ENCODE data around the gene ARMC12. TPM values are rescaled to one million over a fixed set of nuclear protein-coding genes. Genes with fewer than 3 reads are reported as not detected.

ARMC12 gene
- total and polyA plus RNA-seq, 2 of the 13 experiments (the other 11 are each of a cell fraction or from before 2014, with no cell fraction given), result 1.3 TPM; not detected in 1

DNA sequence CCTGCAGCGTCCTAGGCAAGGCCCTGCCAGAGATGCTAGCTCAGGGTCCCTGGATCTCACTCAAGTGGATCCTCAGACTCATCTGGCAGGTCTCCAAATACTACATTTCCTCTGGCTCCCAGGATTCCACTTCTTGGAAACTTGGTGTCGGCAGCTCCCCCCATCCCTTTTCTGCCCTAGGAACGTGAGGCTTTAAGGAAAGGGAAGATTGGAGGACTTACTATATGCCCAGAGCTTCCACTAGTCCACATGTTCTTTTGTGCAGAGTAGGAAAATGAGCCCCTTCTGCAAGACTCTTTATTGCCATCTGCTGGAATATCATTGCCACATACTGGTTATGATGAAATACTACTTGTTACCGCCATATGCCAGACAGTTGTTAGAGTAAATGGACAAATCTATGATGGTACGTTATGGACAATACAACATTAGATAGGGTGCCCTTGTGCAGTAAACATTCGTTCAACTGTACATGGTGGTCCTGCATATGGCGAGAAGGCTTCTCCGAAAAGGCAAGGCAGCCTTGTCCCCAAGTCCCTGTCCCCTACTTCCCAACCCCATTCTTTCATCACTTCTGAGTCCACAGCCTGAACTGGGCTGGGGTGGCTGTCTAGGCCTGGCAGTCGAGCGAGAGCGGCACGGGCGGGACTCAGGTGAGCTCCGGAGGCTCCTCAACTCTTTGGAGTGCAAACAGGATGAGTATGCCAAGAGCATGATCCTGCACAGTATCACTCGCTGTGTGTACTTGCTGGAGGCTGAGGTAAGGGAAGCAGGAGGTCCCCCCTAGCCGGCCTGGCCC, 780 bp downstream of the ARMC12 start (continued):
- 0 out of 2 replicates have a peak, but pooled peaks have one; percentile 40 for TF ChIP-seq ZSCAN31 (CRISPR knock-in tag; IDR thresholded peaks at IDR 0.05; ENCODE audit: low read depth)
- no peak for TF ChIP-seq ZNF446 (CRISPR knock-in tag; IDR thresholded peaks at IDR 0.05)
- TF ChIP-seq, protein P1, sequence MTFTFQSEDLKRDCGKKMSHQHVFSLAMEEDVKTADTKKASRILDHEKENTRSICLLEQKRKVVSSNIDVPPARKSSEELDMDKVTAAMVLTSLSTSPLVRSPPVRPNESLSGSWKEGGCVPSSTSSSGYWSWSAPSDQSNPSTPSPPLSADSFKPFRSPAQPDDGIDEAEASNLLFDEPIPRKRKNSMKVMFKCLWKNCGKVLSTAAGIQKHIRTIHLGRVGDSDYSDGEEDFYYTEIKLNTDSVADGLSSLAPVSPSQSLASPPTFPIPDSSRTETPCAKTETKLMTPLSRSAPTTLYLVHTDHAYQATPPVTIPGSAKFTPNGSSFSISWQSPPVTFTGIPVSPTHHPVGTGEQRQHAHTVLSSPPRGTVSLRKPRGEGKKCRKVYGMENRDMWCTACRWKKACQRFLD (CRISPR knock-in tag; IDR thresholded peaks at IDR 0.05; ENCODE audit: borderline replicate concordance), result no peak
- TF ChIP-seq ZFP36 (IDR thresholded peaks at IDR 0.05; ENCODE audit: borderline replicate concordance, low read depth, low read length, partially characterized antibody), result no peak
- TF ChIP-seq, protein P2, sequence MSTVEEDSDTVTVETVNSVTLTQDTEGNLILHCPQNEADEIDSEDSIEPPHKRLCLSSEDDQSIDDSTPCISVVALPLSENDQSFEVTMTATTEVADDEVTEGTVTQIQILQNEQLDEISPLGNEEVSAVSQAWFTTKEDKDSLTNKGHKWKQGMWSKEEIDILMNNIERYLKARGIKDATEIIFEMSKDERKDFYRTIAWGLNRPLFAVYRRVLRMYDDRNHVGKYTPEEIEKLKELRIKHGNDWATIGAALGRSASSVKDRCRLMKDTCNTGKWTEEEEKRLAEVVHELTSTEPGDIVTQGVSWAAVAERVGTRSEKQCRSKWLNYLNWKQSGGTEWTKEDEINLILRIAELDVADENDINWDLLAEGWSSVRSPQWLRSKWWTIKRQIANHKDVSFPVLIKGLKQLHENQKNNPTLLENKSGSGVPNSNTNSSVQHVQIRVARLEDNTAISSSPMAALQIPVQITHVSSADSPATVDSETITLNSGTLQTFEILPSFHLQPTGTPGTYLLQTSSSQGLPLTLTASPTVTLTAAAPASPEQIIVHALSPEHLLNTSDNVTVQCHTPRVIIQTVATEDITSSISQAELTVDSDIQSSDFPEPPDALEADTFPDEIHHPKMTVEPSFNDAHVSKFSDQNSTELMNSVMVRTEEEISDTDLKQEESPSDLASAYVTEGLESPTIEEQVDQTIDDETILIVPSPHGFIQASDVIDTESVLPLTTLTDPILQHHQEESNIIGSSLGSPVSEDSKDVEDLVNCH (CRISPR knock-in tag; IDR thresholded peaks at IDR 0.05), result no peak
- TF ChIP-seq ZNF354B (CRISPR knock-in tag; IDR thresholded peaks at IDR 0.05), result 0 out of 2 replicates have a peak, but pooled peaks have one; percentile 81
- no peak for TF ChIP-seq SMAD9 (CRISPR knock-in tag; IDR thresholded peaks at IDR 0.05)
- TF ChIP-seq, protein P3, sequence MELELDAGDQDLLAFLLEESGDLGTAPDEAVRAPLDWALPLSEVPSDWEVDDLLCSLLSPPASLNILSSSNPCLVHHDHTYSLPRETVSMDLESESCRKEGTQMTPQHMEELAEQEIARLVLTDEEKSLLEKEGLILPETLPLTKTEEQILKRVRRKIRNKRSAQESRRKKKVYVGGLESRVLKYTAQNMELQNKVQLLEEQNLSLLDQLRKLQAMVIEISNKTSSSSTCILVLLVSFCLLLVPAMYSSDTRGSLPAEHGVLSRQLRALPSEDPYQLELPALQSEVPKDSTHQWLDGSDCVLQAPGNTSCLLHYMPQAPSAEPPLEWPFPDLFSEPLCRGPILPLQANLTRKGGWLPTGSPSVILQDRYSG (CRISPR knock-in tag; IDR thresholded peaks at IDR 0.05), result no peak
- no peak for TF ChIP-seq BHLHE40 (IDR thresholded peaks at IDR 0.05; ENCODE audit: low read length)
- TF ChIP-seq ZNF44 (CRISPR knock-in tag; IDR thresholded peaks at IDR 0.05), result no peak
- no peak for TF ChIP-seq ZNF260 (CRISPR knock-in tag; IDR thresholded peaks at IDR 0.05; ENCODE audit: borderline replicate concordance, low read depth)
- TF ChIP-seq REPIN1 (CRISPR knock-in tag; IDR thresholded peaks at IDR 0.05; ENCODE audit: borderline replicate concordance, low read depth), result peak; percentile 70; the same call in 1 of the 2 replicates
- no peak for TF ChIP-seq ZNF33A (CRISPR knock-in tag; IDR thresholded peaks at IDR 0.05; ENCODE audit: borderline replicate concordance)
- TF ChIP-seq, protein P4, sequence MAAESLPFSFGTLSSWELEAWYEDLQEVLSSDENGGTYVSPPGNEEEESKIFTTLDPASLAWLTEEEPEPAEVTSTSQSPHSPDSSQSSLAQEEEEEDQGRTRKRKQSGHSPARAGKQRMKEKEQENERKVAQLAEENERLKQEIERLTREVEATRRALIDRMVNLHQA (CRISPR knock-in tag; IDR thresholded peaks at IDR 0.05), result no peak
- no peak for TF ChIP-seq ZSCAN12 (CRISPR knock-in tag; IDR thresholded peaks at IDR 0.05)
- TF ChIP-seq TEAD3 (CRISPR knock-in tag; optimal IDR thresholded peaks at IDR 0.05; ENCODE audit: borderline replicate concordance), result peak; percentile 8
- TF ChIP-seq, protein P5, sequence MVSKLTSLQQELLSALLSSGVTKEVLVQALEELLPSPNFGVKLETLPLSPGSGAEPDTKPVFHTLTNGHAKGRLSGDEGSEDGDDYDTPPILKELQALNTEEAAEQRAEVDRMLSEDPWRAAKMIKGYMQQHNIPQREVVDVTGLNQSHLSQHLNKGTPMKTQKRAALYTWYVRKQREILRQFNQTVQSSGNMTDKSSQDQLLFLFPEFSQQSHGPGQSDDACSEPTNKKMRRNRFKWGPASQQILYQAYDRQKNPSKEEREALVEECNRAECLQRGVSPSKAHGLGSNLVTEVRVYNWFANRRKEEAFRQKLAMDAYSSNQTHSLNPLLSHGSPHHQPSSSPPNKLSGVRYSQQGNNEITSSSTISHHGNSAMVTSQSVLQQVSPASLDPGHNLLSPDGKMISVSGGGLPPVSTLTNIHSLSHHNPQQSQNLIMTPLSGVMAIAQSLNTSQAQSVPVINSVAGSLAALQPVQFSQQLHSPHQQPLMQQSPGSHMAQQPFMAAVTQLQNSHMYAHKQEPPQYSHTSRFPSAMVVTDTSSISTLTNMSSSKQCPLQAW (CRISPR knock-in tag; IDR thresholded peaks at IDR 0.05), result no peak
- TF ChIP-seq ZNF121 (CRISPR knock-in tag; IDR thresholded peaks at IDR 0.05), result no peak
- TF ChIP-seq ZNF333 (CRISPR knock-in tag; IDR thresholded peaks at IDR 0.05; ENCODE audit: borderline replicate concordance), result no peak
- TF ChIP-seq ZNF20 (CRISPR knock-in tag; IDR thresholded peaks at IDR 0.05), result no peak
- no peak for TF ChIP-seq ZBTB42 (CRISPR knock-in tag; IDR thresholded peaks at IDR 0.05)
- TF ChIP-seq ZNF337 (CRISPR knock-in tag; IDR thresholded peaks at IDR 0.05; ENCODE audit: borderline replicate concordance, low read depth), result no peak
- no peak for TF ChIP-seq SMYD3 (CRISPR knock-in tag; IDR thresholded peaks at IDR 0.05)

All from HepG2 (cell line).